Central memory CD4-positive, alpha-beta T cell (primary cell): ENCODE results near the gene APOC1.
A peak's percentile ranks its signal among the peaks of the same experiment; 100 is the strongest.
"Not testable (repeated sequence)": the region's sequence is repeated elsewhere in the genome, so short reads cannot be mapped to it uniquely, and the experiment has no call there.

Experiments
- DNase-seq: peaks from one replicate; pipeline ENCODE4 v3.0.0; 2022
- total RNA-seq, 3 experiments: gene quantifications; one replicate each; lab custom pipeline; 2026; lab: John Stamatoyannopoulos, UW

The APOC1 gene
- 0 reads per million in 3 experiments for total RNA-seq

DNA sequence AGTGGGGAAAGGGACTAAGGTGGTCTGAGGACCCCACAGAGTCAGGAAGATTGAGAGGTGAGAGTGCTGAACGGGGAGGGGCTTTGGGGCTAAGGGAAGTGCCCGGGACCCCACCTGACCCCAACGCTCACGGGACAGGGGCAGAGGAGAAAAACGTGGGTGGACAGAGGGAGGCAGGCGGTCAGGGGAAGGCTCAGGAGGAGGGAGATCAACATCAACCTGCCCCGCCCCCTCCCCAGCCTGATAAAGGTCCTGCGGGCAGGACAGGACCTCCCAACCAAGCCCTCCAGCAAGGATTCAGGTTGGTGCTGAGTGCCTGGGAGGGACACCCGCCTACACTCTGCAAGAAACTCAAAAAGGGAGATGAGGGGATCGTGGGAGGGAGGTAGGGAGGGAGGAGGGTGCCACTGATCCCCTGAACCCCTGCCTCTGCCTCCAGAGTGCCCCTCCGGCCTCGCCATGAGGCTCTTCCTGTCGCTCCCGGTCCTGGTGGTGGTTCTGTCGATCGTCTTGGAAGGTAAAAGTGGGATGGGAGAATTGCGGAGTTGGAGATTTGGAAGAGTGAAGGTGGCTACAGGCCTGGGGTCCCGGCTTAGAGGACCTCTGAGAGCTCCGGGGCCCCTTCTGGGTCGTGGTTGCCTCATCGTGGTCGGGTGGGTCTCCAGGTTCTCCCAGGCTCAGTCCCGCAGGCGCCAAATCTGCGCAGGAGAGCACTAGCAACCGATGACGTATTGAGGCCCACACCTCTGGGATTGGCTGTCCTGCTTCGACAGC is at the start of gene APOC1:
Gene APOC1, plus strand, starts transcription at position 176 of the 774 bp plus-strand sequence. Its CDS starts 284 bp downstream, at position 460.
- peak; percentile 62 for DNase-seq

DNA sequence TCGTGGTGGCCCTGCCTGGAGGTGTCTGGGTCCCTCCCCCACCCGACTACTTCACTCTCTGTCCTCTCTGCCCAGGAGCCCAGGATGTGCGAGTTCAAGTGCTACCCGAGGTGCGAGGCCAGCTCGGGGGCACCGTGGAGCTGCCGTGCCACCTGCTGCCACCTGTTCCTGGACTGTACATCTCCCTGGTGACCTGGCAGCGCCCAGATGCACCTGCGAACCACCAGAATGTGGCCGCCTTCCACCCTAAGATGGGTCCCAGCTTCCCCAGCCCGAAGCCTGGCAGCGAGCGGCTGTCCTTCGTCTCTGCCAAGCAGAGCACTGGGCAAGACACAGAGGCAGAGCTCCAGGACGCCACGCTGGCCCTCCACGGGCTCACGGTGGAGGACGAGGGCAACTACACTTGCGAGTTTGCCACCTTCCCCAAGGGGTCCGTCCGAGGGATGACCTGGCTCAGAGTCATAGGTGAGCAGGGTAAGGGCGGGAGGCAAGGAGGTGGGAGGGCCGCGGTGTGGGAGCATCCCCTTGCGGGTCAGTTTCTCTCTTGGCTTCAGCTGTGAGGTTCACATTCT is 49.1 kb upstream of the APOC1 start:
- DNase-seq: no peak

DNA sequence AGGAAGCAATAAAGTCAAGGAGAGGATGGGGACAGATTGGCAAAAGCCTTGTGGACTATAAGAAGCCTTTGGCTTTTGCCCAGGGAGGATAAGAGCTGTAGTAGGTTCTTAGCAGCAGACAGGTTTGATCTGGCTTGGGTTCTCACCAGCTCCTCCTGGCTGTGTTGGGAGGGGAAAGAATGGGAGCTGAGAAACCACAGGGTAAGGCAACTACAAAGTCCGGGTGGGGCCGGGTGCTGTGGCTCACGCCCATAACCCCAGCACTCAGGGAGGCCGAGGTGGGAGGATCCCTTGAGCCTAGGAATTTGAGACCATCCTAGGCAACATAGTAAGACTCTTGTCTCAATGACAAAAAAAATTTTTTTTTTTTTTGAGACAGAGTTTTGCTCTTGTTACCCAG is 47.7 kb upstream of the APOC1 start:
- DNase-seq: no peak

DNA sequence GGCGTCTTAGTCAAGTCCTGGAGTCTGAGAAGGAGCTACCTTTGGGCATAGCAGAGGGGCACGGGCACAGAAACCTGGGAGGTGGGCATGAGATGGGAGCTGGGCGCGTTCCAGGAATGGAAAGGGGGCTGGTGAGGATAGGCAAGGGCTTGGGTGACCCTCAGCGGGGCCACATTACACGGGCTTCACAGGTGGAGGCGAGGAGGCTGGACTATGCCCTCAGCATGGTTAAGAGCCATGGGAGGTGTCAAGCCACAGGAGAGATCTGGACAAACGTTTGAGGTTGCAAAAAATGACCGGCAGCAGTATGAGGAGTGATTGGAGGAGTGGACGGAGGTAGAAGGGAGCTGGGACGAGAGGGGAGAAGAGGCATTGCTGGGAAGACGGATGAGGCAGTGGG is 46.8 kb upstream of the APOC1 start:
- no peak for DNase-seq

DNA sequence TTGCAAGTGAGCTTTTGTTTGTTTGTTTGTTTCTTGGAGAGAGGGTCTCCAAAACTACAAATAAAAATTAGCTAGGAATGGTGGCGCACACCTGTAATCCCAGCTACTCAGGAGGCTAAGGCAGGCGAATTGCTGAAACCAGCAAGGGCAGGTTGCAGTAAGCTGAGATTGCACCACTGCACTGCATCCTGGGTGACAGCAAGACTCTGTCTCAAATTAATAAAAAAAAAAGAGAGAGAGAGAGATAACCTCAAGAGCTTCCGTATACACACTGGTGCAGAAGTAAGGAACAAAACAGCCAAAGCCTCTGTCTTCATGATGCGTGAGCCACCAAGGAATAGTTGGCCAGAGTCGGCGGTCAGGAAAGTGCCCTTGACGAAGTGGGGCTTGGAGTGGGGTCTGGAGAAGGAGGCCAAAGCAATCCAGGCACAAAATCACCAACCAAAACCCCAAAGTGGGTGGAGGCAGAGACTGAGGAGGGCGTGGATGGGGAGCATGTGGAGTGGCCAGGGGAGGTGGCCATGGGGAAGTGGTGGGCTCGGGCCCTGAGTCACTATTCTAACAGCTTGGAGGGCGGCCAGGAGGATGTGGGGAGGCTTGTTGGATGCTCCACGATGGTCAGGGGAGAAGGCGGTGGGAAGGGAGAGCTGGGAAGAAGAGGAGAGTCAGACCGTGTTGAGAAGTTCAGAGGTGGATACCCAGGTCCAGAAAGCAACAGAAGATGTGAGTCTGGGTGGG is 44.5 kb upstream of the APOC1 start:
- no peak for DNase-seq

DNA sequence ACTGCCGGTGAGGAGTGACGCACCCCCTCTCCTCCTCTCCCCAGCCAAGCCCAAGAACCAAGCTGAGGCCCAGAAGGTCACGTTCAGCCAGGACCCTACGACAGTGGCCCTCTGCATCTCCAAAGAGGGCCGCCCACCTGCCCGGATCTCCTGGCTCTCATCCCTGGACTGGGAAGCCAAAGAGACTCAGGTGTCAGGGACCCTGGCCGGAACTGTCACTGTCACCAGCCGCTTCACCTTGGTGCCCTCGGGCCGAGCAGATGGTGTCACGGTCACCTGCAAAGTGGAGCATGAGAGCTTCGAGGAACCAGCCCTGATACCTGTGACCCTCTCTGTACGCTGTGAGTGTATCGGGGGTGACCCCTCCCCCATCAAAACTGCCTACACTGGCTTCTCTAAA is 42.6 kb upstream of the APOC1 start:
- no peak for DNase-seq

DNA sequence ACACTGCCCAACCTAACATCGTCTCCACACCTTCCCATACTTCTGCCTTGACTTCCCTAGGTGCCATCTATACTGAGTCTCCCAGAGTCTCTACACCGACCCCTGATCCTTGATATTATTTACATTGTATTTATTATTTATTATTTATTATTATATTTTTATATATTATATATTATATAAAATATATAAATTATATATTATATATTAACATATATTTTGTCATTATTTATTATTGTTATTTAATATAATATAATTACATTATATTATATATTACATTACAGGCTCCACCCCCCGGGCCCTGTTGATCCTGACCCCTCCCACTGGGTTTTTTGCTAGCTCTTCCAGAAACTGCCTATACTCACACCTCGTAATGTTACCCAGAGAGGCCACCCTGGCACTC is 41.7 kb upstream of the APOC1 start:
- no peak for DNase-seq

DNA sequence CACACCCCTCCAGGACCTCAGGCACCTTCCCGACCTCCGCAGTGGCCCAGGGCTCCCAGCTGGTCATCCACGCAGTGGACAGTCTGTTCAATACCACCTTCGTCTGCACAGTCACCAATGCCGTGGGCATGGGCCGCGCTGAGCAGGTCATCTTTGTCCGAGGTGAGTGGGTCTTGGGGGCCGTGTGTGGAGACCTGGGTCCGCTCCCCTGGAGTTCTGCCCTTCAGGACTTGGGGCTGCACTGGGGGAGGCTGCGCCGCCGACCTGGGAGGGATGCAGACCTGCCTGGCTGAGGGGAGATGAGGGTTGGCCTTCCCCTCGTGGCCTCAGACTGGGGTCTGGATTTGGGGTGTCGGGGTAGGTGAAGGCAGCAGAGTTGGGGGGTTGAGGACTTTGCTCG is 40.1 kb upstream of the APOC1 start:
- no peak for DNase-seq

DNA sequence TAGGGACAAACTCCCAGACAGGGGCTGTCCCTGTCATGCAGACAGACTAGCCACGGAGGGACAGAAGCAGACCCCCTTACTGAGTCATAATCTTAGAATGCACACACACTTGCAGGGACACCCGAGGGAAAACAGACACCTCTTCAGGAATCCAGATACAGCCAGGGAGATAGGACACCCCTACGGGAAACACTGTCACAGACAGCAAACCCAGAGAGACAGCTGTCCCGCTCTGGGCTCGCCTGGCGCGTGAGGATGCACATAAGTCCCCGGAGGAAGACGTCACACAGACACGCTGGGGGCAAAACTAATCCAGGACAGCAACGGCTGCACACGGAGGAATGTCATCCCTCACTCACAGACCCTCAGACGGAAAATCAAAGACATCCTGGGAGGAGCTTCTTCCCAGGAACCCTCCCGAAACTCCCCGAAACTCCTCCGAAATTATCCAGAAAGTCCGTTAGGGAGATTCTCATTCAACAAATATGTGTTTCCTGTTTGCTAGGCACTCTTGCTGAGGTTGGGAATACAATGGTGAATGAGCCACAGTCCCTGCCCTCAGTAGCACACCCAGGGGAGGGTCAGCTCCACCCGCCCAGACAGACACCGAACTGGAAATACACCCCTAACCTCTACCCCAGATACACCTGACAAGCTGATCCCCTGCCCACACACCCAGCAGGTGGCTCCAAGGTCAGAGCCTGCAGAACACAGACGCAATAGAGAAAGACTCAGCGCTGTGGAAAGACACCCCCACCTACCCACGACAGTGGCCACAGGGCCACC is 38.5 kb upstream of the APOC1 start:
- no peak for DNase-seq

DNA sequence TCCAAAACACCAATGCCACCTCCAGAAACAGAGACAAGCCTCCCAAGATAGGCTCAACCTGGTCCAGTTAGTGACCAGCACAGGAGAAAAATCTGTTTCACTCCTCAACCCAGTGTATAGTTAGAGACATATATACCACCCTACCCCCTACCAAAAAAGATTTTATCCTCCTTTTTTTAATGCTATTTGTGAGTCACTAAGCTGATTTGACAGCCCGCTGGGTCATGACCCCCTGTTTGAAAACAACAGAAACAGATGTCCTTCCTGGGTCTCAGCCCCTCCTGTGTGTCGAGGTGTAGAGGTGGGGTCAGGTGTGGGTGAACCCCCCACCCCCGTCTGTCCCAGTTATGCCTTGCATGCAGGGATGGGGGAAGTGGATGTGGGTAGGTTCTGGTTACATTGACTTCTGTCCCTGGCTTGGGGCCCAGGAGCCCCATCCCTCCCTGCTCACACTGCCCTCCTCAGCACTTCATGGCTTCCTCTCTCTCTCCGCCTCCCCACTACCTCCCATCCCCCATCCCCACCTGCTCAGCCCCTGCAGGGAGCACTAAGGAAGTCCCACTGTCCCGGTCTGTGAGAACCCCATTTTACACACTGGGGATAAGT is 37.4 kb upstream of the APOC1 start:
- DNase-seq: peak; percentile 9

DNA sequence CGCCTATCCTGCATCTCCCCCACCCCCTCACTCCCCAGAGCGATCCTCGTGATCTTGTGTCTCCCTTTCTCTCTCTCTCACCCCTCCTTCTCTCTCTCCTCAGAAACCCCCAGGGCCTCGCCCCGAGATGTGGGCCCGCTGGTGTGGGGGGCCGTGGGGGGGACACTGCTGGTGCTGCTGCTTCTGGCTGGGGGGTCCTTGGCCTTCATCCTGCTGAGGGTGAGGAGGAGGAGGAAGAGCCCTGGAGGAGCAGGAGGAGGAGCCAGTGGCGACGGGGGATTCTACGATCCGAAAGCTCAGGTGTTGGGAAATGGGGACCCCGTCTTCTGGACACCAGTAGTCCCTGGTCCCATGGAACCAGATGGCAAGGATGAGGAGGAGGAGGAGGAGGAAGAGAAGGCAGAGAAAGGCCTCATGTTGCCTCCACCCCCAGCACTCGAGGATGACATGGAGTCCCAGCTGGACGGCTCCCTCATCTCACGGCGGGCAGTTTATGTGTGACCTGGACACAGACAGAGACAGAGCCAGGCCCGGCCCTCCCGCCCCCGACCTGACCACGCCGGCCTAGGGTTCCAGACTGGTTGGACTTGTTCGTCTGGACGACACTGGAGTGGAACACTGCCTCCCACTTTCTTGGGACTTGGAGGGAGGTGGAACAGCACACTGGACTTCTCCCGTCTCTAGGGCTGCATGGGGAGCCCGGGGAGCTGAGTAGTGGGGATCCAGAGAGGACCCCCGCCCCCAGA is 36.1 kb upstream of the APOC1 start:
- no peak for DNase-seq

DNA sequence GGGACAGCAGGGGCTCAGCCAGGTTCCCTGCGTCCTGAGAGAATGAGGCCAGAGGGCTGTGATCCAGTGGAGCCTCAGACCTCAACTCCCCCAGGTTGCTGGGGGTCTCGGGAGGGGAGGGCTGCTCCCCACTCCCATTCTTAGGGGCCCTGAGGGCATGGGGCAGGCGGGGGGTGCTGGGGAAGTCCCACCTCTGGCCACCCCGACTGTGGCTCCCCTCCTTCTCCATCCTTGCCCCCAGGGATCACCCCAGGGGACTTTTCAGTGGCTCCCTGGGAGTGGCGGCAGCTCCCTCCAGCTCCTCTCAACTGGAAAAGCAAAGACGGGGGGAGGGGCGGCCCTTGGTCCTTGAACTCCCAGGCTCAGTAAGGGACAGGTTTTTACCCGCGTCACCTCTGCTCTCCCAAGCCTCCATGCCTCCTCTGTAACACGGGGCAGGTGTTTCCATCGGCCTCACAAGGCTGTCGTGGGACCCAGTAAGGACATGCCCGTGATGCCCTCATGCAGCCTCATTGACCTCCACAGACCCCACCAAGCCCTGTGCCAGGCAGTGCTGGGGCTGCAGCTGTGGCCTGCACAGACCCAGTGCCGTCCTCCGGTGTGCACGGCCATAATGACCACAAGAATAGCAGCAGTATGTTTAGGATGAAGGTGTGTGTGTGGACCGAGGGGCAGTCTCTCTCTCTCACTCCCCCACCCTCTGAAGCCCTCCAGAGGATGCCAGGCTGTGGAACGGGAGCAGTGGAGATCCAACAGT is 34.9 kb upstream of the APOC1 start:
- DNase-seq: no peak

DNA sequence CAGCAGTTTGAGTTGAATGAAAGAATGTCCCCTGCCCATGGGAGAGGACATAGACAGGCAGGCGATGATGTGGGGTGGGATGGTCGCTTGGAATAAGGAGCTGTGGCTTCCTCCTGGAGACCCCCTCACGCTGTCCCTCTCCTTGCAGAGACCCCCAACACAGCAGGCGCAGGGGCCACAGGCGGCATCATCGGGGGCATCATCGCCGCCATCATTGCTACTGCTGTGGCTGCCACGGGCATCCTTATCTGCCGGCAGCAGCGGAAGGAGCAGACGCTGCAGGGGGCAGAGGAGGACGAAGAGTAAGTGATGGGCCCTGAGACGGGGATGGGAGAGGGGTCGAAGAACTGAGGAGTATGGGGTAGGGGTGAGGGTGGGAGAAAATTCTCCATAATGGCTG is 32.3 kb upstream of the APOC1 start:
- DNase-seq: no peak

DNA sequence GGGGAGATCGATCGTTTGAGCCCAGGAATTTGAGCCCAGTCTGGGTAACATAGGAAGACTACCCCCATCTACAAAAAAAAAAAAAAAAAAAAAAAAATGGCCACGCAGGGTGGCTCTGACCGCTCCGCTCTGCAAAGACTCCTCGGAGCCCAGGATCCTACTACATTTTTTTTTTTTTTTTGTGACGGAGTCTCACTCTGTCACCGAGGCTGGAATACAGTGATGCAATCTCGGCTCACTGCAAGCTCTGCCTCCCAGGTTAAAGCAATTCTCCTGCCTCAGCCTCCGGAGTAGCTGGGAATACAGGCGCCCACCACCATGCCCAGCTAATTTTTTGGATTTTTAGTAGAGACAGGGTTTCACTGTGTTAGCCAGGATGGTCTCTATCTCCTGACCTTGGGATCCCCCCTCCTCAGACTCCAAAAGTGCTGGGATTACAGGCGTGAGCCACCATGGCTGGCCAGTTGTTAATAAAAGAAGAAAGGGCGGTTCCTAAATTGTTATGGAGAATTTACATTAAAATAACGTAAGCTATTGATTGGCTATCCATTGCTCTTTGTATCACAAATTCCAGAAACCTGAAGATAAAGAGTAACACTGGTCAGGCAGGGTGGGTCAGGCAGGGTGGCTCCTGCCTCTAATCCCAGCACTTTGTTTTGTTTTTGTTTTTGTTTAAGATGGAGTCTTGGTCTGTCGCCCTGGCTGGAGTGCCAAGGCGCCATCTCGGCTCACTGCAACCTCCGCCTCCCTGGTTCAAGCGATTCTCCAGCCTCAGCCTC is 31.6 kb upstream of the APOC1 start:
- DNase-seq: not testable (repeated sequence)

DNA sequence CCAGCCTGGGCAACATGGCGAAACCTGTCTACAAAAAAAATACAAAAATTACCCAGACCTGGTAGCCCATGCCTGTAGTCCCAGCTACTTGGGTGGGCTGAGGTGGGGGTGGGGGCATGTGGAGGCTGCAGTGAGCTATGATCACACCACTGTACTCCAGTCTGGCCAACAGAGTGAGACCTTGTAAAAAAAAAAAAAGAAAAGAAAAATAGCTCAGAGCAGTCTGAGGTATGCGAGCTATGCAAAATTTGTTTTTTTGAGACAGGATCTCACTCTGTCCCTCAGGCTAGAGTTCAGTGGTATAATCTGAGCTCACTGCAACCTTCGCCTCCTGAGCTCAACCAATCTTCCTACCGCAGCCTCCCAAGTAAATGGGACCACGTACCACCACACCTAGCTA is 30.5 kb upstream of the APOC1 start:
- DNase-seq: no peak

DNA sequence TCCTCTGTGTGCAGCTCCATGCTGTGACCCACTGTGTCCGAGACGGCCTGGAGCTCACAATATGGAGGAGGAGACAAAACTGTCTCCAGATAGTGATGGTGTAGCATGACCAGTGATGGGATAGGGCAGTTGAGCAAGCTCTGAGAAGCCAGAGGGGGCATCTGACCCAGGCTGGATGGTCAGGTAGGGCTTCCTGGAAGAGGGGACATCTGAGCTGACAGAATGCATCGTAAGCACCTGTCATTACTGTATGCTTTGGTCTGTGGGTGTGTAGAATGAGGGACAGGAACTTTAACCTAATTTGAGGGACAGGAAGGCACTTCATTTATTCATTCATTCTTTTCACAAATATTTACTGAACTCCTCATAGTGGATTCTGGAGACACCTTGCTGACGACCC is 29.8 kb upstream of the APOC1 start:
- no peak for DNase-seq

DNA sequence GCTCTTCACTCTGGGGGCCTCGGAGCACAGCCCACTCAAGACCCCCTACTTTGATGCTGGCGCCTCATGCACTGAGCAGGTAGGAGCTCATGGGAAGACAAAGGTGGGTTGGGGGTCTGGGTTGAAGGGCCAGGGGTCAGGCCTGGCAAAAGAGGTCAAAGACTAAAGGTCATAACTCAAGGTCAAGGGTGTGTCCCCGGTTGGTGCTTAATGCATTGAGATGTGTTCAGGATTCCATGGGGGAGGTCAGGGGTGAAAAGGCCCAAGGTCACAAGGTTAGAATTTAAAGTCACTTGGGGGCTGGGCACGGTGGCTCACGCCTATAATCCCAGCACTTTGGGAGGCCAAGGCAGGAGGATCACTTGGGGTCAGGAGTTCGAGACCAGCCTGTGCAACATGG is 28.3 kb upstream of the APOC1 start:
- no peak for DNase-seq

DNA sequence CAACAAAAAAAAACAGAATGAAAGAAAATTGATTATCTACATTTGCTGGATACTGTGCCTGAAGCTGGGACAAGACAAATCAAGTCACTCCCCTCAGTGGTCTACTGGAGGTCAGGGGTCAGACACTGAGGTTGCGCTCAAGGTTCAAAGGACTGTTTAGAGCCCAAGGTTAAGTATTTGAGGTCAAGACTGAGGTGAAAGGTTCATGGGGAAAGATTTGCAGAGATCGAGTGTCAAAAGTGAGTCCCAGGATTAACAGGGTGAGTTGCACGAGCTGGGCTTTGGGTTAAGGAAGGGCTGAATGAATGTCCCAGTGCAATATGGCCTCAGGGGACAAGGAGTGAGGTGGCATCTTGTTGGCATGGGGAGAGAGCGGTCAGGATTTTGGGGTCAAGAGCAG is 26.8 kb upstream of the APOC1 start:
- DNase-seq: no peak

DNA sequence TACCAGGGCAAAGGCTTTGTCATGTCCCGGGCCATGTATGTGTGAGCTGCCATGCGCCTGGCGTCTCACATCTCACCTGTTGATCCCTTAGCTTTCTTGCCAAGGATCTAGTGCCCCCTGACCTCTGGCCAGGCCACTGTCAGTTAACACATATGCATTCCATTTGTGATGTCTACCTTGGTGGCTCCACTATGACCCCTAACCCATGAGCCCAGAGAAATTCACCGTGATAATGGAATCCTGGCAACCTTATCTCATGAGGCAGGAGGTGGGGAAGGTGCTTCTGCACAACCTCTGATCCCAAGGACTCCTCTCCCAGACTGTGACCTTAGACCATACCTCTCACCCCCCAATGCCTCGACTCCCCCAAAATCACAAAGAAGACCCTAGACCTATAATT is 26.1 kb upstream of the APOC1 start:
- not testable (repeated sequence) for DNase-seq

DNA sequence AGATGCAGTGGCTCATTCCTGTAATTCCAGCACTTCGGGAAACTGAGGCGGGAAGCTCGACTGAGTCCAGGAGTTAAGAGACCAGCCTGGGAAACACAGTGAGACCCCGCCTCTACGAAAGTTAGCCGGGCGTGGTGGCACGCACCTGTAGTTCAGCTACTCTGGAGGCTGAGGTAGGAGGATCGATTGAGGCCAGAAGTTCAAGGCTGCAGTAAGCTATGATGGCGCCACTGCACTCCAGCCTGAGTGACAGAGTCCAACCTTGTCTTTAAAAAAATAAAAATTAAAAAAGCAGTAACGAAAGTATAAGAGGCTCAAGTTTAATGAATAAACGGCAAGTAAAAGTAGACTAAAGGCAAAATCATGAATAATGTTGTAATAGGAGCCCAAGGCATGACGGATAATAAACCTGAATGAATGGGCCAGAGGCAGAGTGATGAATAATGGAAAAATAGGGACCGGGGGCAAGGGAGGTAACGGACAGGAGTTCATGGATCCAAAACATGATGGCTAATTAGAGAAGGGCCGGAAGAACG is 24.5 kb upstream of the APOC1 start:
- DNase-seq: no peak
